Raji (cell line): ENCODE measurements around the gene CAPN11.
A peak's percentile ranks its signal among the peaks of the same experiment; 100 is the strongest.

ENCODE experiments used
- POLR2A ChIP-seq: IDR thresholded peaks from 2 replicates; pipeline ENCODE4 v1.6.1; 2011; ENCODE audit warnings: low read depth, low read length, control low read depth; ENCODE audit not compliant: insufficient read depth

The CAPN11 gene

GRCh38 chr6:44126320-44127149 lies 32.1 kb upstream of the CAPN11 start:
- TF ChIP-seq POLR2A = no peak

GRCh38 chr6:44127186-44128019 lies 31.2 kb upstream of the CAPN11 start, which contains the start of the genes MRPL14 and TMEM63B:
Gene MRPL14, minus strand, starts transcription at chr6:44127452. Its CDS starts 10,841 bp downstream, at chr6:44116611.
Gene TMEM63B, plus strand, starts transcription at chr6:44127554. Its CDS starts 7,031 bp downstream, at chr6:44134585.
- peak; percentile 89 for TF ChIP-seq POLR2A

GRCh38 chr6:44128020-44128917 lies 30.4 kb upstream of the CAPN11 start:
- TF ChIP-seq POLR2A = no peak

- TF ChIP-seq POLR2A = no peak
Observed at GRCh38 chr6:44129841-44130322, 28.7 kb upstream of the CAPN11 start.

GRCh38 chr6:44131892-44132291 lies 26.7 kb upstream of the CAPN11 start:
- no peak for TF ChIP-seq POLR2A

DNA sequence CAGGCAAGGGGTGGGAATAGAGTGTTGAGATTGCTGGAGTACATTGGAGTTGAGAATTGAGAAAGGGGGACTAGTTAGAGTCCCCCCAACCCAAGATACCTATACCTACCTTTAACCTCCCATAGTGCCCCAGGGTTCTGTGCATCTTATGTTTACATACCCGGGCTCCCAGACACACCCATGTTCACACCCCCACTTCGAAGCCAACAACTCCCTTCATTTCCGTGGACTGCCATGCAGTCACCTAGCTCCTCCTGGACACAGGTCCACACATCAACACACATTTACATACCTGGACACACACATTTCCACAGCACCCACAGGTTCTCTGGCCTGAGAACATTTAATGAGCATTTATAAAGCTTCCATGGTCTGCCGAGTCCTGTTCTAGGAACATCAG lies 26.1 kb upstream of the CAPN11 start:
- no peak for TF ChIP-seq POLR2A

DNA sequence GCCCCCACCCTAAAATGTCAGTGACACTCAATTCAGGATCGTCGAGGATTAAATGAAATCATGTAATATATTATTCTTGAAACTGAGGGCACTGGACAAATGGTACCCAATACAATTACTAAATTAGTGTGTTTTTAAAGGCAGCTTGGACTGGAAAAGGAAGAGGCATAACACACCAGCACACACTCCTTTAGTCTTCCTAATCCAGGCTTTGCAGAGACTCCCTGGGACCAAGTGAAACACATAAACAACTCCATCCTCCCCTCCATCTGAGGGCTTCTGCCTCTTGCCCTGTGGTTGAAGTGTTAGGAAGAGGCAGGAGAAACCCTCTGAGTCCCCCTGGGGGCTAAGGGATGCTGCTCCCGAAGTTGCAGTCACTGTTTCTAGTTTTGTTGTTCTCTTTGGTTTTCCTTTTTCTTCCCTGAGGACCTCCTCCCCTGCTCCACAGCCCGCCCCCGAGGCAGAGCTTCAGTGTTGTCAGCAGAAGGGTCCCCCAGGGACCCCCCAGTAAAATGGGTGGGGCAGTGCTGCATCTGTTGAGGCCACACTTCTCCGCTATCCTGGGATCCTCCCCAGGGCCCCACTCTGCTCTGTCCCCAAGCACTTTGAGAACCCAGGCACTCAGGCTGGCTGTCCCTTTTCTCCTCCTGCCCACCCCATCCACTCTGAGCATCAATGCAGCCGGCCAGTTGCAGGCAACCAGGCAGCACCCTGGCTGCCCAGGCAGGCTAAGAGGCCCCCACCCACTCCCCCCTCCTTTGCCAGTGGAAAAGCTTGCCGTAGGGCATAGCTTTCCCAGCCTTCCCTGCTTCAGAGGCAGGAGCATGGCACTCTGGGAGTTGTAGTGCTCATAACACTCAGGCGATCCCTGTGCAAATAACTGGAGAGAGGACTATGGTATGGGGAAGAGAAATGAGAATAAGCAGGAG lies 25.4 kb upstream of the CAPN11 start:
- no peak for TF ChIP-seq POLR2A

- no peak for TF ChIP-seq POLR2A
Observed at GRCh38 chr6:44133981-44134711, 24.5 kb upstream of the CAPN11 start.

DNA sequence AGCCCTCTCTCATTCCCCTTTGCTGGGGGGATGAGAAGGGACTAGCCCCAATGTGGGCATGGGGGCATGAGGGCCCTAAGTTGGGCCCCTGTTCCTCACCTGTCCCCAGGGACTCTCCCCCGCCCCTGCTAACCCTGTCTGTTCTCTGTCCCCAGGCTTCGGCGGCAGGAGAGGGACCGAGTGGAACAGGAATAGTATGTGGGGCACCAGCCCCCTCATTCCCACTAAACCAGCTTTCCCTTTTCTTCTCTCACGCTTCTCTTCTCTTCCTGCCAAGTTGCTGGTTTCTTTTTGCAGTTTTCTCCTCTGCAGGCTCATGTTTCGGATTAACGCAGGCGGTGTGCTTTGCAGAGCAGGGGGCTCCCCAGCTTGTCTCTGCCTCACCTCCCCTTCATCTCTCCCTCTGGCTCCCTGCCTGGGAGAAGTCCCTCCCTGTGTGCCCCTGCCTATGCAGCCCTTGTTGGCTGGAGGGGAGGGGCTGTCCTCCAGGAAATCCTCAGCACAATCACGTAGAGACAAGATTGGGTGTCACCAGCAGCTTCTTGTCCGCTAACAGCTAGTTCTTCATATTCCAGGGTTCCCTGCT lies 23.4 kb upstream of the CAPN11 start:
- no peak for TF ChIP-seq POLR2A

GRCh38 chr6:44135875-44136274 lies 22.7 kb upstream of the CAPN11 start:
- TF ChIP-seq POLR2A = no peak

- TF ChIP-seq POLR2A = no peak
Observed at GRCh38 chr6:44138717-44139350, 19.8 kb upstream of the CAPN11 start.

GRCh38 chr6:44139351-44139743 lies 19.3 kb upstream of the CAPN11 start:
- no peak for TF ChIP-seq POLR2A
